Stimulated activated naive CD8-positive, alpha-beta T cell treated with anti-CD3 and anti-CD28 coated beads, Interleukin-15, Interleukin-2, amounts not matched to agents 100 ng/mL and 50 ng/mL, for 24 hours (primary cell): ENCODE data around the gene ARID1B.

Source experiments
- H3K27ac Mint-ChIP-seq: one replicate; pipeline ENCODE4 v1.8.0; 2021; ENCODE audit warnings: mild to moderate bottlenecking, mixed read lengths
- H3K27me3 Mint-ChIP-seq: one replicate; pipeline ENCODE4 v1.8.0; 2021; ENCODE audit warnings: mixed read lengths
- H3K36me3 Mint-ChIP-seq: one replicate; pipeline ENCODE4 v1.8.0; 2021; ENCODE audit warnings: low read depth, mixed read lengths
- H3K4me1 Mint-ChIP-seq: one replicate; pipeline ENCODE4 v1.8.0; 2021; ENCODE audit warnings: low read depth, mixed read lengths
- H3K4me3 Mint-ChIP-seq: one replicate; pipeline ENCODE4 v1.8.0; 2021; ENCODE audit warnings: mild to moderate bottlenecking, mixed read lengths
- H3K9me3 Mint-ChIP-seq: one replicate; pipeline ENCODE4 v1.8.0; 2021; ENCODE audit warnings: mixed read lengths

ARID1B gene

GRCh38 chr6:156914181-156914580 is 137.0 kb downstream of the ARID1B start:
- peaks cover 4% of the 10 kb centered on the region for H3K36me3 Mint-ChIP-seq
- no peaks in the 10 kb centered on the region for H3K27me3 Mint-ChIP-seq
- peaks cover 78% of the 10 kb centered on the region for H3K4me1 Mint-ChIP-seq
- no peaks in the 10 kb centered on the region for H3K9me3 Mint-ChIP-seq
- peak overlapping the region; percentile 11 for H3K27ac Mint-ChIP-seq
- no peak overlapping the region for H3K4me3 Mint-ChIP-seq

DNA sequence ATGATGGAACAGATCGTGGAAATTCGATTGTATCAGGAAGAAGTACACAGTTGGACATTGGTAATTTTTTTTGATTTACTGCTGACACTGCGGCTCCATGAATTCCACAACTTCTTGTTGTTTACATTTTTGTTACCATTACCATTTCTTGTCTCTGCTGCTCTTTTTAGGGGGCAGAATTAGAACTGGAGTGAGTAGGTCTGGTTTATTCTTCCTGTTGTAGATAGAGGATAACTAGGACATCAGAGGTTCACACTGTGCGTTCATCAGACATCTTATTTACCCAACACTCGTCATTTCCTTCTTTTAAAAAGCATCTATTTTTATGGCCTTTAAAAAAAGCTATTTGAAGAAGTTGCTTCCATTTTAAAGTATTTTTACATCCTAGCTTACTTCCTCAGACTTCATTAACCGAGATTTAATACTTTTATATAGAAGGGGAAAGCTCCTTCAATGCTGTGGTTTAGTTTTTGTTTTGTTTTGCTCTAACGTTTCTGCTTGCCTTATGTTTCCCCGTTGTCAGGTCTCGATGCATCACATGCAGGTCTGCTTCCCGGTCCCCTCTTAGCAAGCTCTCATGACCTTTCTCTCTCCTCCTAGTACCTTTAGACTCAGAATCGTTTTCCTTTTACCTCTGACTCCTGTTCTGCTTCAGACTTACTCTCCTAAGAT is 139.1 kb downstream of the ARID1B start:
- peaks cover 4% of the 10 kb centered on the region for H3K36me3 Mint-ChIP-seq
- peaks cover 72% of the 10 kb centered on the region for H3K4me1 Mint-ChIP-seq
- H3K27ac Mint-ChIP-seq = peak overlapping the region; percentile 53
- no peaks in the 10 kb centered on the region for H3K9me3 Mint-ChIP-seq
- H3K4me3 Mint-ChIP-seq = peak overlapping the region; percentile 42
- H3K27me3 Mint-ChIP-seq = no peaks in the 10 kb centered on the region

DNA sequence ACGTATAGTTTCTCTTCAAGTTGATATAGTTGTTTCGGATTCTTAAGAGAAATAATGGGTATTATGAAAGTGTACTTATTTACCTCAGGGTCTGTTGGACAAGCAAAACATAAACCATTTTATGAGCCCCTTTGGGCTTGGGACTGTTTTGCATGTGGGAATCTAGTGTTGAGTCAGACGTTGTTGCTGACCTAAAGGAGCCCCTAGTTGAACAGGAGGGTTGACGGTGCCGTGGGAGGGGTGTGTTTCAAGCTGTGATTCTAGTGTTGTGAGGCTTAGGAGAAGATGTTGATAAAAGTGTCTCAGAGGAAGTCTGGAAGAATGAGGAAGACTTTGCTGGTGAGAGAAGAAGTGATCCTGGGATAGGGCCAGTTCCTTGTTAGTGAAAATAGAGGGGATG is 140.0 kb downstream of the ARID1B start:
- Mint-ChIP-seq H3K27ac (peak overlapping the region; percentile 9), H3K27me3 (no peaks in the 10 kb centered on the region), H3K4me3 (no peak overlapping the region), H3K36me3 (peaks cover 4% of the 10 kb centered on the region), H3K9me3 (no peaks in the 10 kb centered on the region), H3K4me1 (peaks cover 63% of the 10 kb centered on the region)

GRCh38 chr6:156918647-156919046 is 141.5 kb downstream of the ARID1B start:
- no peak overlapping the region for H3K4me3 Mint-ChIP-seq

DNA sequence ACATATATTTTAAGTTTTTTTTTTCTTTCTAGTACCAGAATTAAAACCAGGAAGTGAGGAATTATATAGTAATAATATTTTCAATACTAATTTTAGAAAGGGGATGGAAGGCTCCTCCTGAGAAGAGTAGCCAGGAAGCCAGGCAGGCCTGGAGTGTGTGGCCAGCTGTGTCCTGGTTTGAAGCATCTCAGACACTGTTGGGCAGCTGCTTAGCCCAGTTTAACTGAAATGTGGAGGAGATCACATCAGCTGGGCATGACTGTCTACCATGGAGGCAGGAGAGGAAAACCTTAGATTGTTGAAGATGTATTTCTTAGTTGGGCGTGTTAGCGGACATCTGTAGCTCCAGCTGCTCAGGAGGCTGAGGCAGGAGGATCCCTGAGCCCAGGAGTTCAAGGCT is 142.2 kb downstream of the ARID1B start:
- H3K4me1 Mint-ChIP-seq = peaks cover 61% of the 10 kb centered on the region

More at GRCh38 chr6:156918647-156919046, 141.5 kb downstream of the ARID1B start:
- Mint-ChIP-seq H3K36me3 (peaks cover under 1% of the 10 kb centered on the region), H3K4me1 (peaks cover 60% of the 10 kb centered on the region), H3K9me3 (no peaks in the 10 kb centered on the region), H3K27ac (no peak overlapping the region), H3K27me3 (no peaks in the 10 kb centered on the region)

GRCh38 chr6:156919814-156920369 is 142.7 kb downstream of the ARID1B start:
- no peak overlapping the region for H3K27ac Mint-ChIP-seq
- H3K27me3 Mint-ChIP-seq = no peaks in the 10 kb centered on the region
- H3K4me1 Mint-ChIP-seq = peaks cover 61% of the 10 kb centered on the region
- H3K36me3 Mint-ChIP-seq = no peaks in the 10 kb centered on the region
- no peak overlapping the region for H3K4me3 Mint-ChIP-seq
- no peaks in the 10 kb centered on the region for H3K9me3 Mint-ChIP-seq

More for the DNA sequence above, 142.2 kb downstream of the ARID1B start:
- H3K27me3 Mint-ChIP-seq = no peaks in the 10 kb centered on the region
- no peaks in the 10 kb centered on the region for H3K9me3 Mint-ChIP-seq
- no peaks in the 10 kb centered on the region for H3K36me3 Mint-ChIP-seq
- no peak overlapping the region for H3K4me3 Mint-ChIP-seq
- no peak overlapping the region for H3K27ac Mint-ChIP-seq

- Mint-ChIP-seq H3K27ac (no peak overlapping the region), H3K4me1 (peaks cover 64% of the 10 kb centered on the region), H3K36me3 (peaks cover 9% of the 10 kb centered on the region), H3K9me3 (no peaks in the 10 kb centered on the region), H3K4me3 (no peak overlapping the region), H3K27me3 (no peaks in the 10 kb centered on the region)
Measured at GRCh38 chr6:156924246-156924645, 147.1 kb downstream of the ARID1B start.

- H3K27ac Mint-ChIP-seq = no peak overlapping the region
- peaks cover 64% of the 10 kb centered on the region for H3K4me1 Mint-ChIP-seq
- no peaks in the 10 kb centered on the region for H3K9me3 Mint-ChIP-seq
- H3K4me3 Mint-ChIP-seq = no peak overlapping the region
- peaks cover 16% of the 10 kb centered on the region for H3K36me3 Mint-ChIP-seq
- no peaks in the 10 kb centered on the region for H3K27me3 Mint-ChIP-seq
Measured at GRCh38 chr6:156925026-156925425, 147.8 kb downstream of the ARID1B start.

DNA sequence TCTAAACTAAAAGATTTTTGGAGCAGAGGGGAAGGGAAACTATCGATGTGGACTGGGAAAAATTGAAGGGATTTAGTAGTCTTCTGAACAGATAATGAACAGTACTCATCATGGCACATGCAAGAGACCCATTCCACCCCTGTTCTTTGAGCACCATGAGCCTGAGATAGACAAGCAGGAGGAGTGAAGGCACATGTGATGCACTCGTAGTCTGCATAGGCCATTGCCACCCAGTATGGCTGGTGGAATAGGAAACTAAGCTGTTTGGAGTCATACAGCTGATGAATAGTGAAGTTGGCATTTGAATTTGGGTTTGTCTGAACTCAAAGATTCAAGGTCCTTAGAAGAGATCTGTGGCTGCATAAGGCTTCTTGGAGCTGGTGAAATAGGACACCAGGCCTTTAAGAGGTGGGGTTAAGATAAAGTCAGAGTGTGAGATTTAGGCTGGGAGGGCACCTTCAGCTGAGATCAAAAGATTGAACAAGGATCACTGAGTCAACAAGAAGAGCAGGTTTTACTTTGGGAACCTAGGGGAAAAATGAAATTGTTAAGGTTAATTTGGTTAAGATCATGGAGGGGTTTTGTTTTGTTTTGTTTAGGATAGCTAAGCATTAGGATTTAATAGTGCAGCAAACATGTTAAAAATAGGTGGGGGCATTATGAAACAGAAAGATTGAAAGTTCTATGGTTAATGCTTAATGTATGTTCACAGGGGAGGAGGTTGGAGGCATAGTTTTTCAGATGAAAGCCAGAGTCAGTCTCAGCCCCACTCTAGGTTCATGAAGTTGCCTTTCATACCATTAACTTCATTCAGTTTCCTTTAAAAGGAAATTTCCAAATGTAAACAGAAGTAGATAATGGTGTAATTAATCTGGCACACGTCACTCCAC is 148.8 kb downstream of the ARID1B start:
- H3K27me3 Mint-ChIP-seq = no peaks in the 10 kb centered on the region
- H3K4me1 Mint-ChIP-seq = peaks cover 63% of the 10 kb centered on the region
- no peak overlapping the region for H3K27ac Mint-ChIP-seq
- no peaks in the 10 kb centered on the region for H3K9me3 Mint-ChIP-seq
- H3K4me3 Mint-ChIP-seq = no peak overlapping the region
- peaks cover 16% of the 10 kb centered on the region for H3K36me3 Mint-ChIP-seq

- no peaks in the 10 kb centered on the region for H3K9me3 Mint-ChIP-seq
- H3K4me3 Mint-ChIP-seq = no peak overlapping the region
- H3K4me1 Mint-ChIP-seq = peaks cover 77% of the 10 kb centered on the region
- peak overlapping the region; percentile 46 for H3K27ac Mint-ChIP-seq
- H3K36me3 Mint-ChIP-seq = peaks cover 16% of the 10 kb centered on the region
- H3K27me3 Mint-ChIP-seq = no peaks in the 10 kb centered on the region
Measured at GRCh38 chr6:156928126-156928525, 150.9 kb downstream of the ARID1B start.

- Mint-ChIP-seq H3K4me3 (no peak overlapping the region), H3K27ac (peak overlapping the region; percentile 13), H3K9me3 (no peaks in the 10 kb centered on the region), H3K36me3 (peaks cover 16% of the 10 kb centered on the region), H3K27me3 (no peaks in the 10 kb centered on the region), H3K4me1 (peaks cover 84% of the 10 kb centered on the region)
Measured at GRCh38 chr6:156928972-156929371, 151.8 kb downstream of the ARID1B start.

DNA sequence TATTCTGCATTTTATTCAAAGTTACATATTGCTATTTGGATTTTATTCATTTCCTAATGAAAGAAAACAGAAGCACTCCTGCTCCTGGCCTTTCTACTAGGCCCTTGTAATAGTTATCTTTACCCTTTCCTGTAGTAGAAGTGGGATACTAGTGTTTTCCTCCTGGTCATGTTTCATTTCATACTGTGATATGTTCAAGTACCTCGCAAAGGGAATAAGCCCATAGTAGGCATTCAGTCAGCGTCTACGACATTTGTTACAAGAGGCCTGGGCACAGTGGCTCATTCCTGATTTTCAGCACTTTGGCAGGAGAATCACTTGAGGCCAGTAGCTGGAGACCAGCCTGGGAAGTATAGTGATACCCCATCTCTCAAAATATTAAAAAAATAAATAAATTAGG is 154.1 kb downstream of the ARID1B start:
- peaks cover 25% of the 10 kb centered on the region for H3K36me3 Mint-ChIP-seq
- H3K27ac Mint-ChIP-seq = peak overlapping the region; percentile 21
- H3K4me1 Mint-ChIP-seq = peaks cover 64% of the 10 kb centered on the region
- no peaks in the 10 kb centered on the region for H3K9me3 Mint-ChIP-seq
- no peak overlapping the region for H3K4me3 Mint-ChIP-seq
- no peaks in the 10 kb centered on the region for H3K27me3 Mint-ChIP-seq

DNA sequence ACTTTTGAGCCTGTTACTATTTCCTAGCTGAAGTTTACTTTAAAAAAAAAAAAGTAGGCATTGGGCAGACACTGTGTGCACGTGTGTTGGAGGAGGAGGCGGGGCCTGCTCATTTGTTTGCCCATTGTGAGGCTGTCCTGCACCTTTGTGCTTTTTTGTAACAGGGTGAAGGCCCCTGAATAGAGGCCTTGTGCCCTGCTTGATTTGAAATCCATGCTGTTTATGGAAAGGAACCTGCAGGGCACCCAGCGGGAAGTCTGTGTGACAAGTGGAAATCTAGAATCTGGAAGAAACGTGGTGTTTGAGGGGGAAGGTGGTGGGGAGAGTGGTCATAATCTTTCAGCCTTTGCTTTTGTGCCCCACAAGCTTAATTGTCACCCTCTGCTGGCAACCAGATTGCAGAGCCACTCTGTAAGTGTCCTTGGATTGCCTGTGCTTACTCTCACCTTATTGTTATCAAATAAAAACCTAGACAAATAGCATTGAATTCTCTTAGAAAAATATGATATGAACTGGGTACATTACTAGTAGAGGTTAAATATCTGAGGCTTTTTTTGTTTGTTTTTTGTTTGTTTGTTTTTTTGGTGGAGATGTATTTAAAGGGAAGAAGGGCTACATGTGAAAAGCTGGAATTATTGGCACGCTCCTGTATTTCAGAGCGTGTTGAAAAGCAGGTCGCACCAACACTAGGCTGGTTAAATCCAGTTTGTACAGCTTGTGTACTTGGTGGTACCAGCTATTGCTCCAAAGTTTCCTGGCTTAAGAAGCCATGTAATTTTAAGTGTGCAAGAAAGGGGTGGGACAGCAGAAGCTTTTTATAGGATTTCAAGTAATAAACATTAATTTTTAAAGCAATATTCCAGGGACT is 156.3 kb downstream of the ARID1B start:
- peak overlapping the region; percentile 43 for H3K27ac Mint-ChIP-seq
- H3K4me3 Mint-ChIP-seq = no peak overlapping the region
- H3K27me3 Mint-ChIP-seq = no peaks in the 10 kb centered on the region
- H3K36me3 Mint-ChIP-seq = peaks cover 29% of the 10 kb centered on the region
- peaks cover 67% of the 10 kb centered on the region for H3K4me1 Mint-ChIP-seq
- H3K9me3 Mint-ChIP-seq = no peaks in the 10 kb centered on the region

- no peaks in the 10 kb centered on the region for H3K9me3 Mint-ChIP-seq
- no peak overlapping the region for H3K4me3 Mint-ChIP-seq
- peaks cover 26% of the 10 kb centered on the region for H3K36me3 Mint-ChIP-seq
- no peaks in the 10 kb centered on the region for H3K27me3 Mint-ChIP-seq
- no peak overlapping the region for H3K27ac Mint-ChIP-seq
- H3K4me1 Mint-ChIP-seq = peaks cover 67% of the 10 kb centered on the region
Measured at GRCh38 chr6:156934069-156934460, 156.9 kb downstream of the ARID1B start.
